ENCODE measurements around the gene CCDC106.

DNA sequence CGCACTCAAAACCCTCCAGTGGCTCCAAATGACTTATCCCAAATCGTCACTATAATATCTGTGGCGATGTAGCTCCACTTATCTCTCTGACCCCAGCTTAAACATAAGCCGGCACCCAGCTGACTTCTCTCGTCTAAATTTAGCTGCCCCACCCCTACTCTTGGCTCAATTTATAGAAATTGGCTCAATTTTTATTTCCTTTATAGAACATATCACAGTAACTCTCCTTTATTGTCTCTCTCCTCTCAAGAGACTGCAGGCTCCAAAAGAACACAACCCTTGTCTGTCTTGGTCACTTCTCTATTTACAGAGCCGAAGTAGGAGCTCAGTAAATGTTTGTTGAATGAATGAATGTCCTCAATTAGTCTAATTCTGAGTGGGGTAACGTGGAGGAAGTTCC lies 24.5 kb upstream of the CCDC106 start:
- TF ChIP-seq, protein P1, sequence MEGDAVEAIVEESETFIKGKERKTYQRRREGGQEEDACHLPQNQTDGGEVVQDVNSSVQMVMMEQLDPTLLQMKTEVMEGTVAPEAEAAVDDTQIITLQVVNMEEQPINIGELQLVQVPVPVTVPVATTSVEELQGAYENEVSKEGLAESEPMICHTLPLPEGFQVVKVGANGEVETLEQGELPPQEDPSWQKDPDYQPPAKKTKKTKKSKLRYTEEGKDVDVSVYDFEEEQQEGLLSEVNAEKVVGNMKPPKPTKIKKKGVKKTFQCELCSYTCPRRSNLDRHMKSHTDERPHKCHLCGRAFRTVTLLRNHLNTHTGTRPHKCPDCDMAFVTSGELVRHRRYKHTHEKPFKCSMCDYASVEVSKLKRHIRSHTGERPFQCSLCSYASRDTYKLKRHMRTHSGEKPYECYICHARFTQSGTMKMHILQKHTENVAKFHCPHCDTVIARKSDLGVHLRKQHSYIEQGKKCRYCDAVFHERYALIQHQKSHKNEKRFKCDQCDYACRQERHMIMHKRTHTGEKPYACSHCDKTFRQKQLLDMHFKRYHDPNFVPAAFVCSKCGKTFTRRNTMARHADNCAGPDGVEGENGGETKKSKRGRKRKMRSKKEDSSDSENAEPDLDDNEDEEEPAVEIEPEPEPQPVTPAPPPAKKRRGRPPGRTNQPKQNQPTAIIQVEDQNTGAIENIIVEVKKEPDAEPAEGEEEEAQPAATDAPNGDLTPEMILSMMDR (conservative IDR thresholded peaks at IDR 0.05; ENCODE audit: low read depth, low read length): no peak
- no peak for TF ChIP-seq RCOR1 (IDR thresholded peaks at IDR 0.05; ENCODE audit: insufficient replicate concordance, low read length)
- no peak for TF ChIP-seq POLR2A (IDR thresholded peaks at IDR 0.05; ENCODE audit: low read depth, low read length)
- no peak for TF ChIP-seq USF2 (IDR thresholded peaks at IDR 0.05; ENCODE audit: low read depth, low read length)
- no peak for TF ChIP-seq MAZ (IDR thresholded peaks at IDR 0.05; ENCODE audit: borderline replicate concordance, low read depth, low read length)
- TF ChIP-seq MAFK (IDR thresholded peaks at IDR 0.05; ENCODE audit: low read depth, low read length): no peak
- TF ChIP-seq ELK1 (IDR thresholded peaks at IDR 0.05; ENCODE audit: borderline replicate concordance, low read depth, low read length): no peak

All from IMR-90 (cell line).